ENCODE results near the gene DLGAP4.

The DLGAP4 gene

GRCh38 chr20:36411861-36412454 lies 105.8 kb downstream of the DLGAP4 start:
- DNase-seq (ENCODE audit: low spot score), result no peak

- DNase-seq (ENCODE audit: low spot score), result no peak
Observed at GRCh38 chr20:36415475-36416002, 109.4 kb downstream of the DLGAP4 start.

DNA sequence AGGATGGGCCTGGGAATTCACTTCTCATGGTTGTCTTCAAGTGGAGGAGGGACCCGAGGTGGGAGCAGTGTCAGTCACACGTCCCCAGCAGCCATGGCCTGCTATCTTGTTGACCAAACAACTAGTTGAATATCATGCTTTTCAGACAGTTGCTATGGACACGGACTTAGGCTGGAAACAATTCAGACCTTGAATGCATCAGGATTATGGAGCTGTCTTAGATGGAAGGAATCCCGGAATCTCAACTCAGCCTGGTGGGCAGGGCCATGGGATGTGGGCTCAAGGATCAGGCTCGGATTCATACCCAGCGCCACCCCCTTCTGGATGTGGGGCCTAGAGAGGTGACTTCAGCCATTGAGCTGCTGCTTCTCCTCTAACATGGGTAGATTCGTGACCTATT lies 112.6 kb downstream of the DLGAP4 start:
- no peak for DNase-seq (ENCODE audit: low spot score)

- no peak for DNase-seq (ENCODE audit: low spot score)
Observed at GRCh38 chr20:36421641-36422040, 115.5 kb downstream of the DLGAP4 start.

GRCh38 chr20:36424314-36424713 lies 118.2 kb downstream of the DLGAP4 start:
- DNase-seq (ENCODE audit: low spot score), result no peak

GRCh38 chr20:36425166-36425565 lies 119.0 kb downstream of the DLGAP4 start:
- DNase-seq (ENCODE audit: low spot score), result no peak

DNA sequence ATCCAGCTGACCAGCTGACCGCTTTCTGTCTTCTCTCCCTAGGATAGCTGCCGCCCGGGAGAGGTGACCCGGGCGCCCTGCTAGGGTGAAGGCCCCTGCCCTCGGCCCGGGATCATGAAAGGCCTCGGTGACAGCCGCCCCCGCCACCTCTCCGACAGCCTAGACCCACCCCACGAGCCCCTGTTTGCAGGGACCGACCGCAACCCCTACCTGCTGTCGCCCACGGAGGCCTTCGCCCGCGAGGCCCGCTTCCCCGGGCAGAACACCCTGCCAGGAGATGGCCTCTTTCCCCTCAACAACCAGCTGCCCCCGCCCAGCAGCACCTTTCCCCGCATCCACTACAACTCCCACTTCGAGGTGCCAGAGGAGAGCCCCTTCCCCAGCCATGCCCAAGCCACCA lies 125.5 kb downstream of the DLGAP4 start:
- no peak for DNase-seq (ENCODE audit: low spot score)

GRCh38 chr20:36432096-36432495 lies 126.0 kb downstream of the DLGAP4 start:
- no peak for DNase-seq (ENCODE audit: low spot score)

GRCh38 chr20:36434383-36434782 lies 128.2 kb downstream of the DLGAP4 start:
- DNase-seq (ENCODE audit: low spot score), result no peak

DNA sequence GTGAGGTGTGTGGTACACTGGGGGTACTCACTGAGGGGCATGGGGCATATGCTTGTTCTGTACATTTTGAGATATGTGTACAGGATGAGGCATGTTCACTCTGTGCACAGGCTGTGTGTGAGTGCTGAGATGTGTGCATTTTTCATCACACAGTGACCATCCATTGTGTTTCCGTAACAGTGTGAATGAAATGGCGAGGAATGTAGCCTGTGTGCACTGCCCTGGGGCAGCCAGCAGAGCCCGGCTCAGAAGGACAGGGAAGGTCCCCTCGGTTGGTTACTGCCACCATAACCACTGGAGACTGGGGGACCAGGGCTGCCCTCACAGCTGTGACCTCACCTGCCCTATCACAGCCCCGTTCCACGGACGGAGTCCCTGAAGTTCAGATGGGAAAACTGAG lies 129.0 kb downstream of the DLGAP4 start:
- DNase-seq (ENCODE audit: low spot score), result no peak

DNA sequence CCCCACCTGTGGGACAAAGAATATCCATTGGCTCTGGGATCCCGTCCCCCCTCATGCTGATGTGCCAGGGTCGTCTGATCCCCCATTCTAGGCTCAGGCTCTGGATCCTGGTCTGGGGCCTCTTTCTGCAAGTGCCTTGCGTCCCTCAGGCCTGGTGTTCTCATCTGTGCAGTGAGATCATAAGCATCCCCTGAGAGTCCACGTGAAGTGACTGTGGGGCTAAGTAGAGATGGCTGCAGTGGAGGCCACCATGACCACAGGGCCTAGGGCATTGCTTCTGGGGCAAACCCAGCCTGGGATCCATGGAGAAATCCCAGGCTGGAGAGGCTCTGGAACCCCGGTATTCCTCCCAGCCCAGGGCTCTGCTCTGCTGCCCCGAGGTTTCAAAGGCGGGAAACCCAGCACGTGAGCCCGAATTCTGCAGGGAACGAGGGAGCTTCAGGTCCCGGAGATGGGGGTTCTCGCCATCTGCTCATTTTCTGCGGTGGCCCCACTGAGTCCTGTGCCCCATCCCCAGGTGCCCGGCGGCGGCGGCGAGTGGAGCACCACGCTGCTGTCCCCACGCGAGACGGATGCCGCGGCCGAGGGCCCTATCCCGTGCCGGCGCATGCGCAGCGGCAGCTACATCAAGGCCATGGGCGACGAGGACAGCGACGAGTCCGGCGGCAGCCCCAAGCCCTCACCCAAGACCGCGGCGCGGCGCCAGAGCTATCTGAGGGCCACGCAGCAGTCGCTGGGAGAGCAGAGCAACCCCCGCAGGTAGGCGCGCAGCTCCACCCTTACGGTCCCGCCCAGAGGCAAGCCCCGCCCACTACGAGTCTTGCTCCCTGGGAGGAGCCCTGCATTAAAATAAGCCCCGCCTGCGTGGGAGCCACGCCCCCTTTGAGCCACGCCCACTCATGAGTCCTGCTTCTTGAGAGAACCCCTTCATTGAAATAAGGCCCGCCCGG lies 129.7 kb downstream of the DLGAP4 start:
- peak; percentile 85 for DNase-seq (ENCODE audit: low spot score)

- DNase-seq (ENCODE audit: low spot score), result peak; percentile 63
Observed at GRCh38 chr20:36439040-36439730, 133.0 kb downstream of the DLGAP4 start.

- DNase-seq (ENCODE audit: low spot score), result no peak
Observed at GRCh38 chr20:36439731-36440072, 133.6 kb downstream of the DLGAP4 start.

DNA sequence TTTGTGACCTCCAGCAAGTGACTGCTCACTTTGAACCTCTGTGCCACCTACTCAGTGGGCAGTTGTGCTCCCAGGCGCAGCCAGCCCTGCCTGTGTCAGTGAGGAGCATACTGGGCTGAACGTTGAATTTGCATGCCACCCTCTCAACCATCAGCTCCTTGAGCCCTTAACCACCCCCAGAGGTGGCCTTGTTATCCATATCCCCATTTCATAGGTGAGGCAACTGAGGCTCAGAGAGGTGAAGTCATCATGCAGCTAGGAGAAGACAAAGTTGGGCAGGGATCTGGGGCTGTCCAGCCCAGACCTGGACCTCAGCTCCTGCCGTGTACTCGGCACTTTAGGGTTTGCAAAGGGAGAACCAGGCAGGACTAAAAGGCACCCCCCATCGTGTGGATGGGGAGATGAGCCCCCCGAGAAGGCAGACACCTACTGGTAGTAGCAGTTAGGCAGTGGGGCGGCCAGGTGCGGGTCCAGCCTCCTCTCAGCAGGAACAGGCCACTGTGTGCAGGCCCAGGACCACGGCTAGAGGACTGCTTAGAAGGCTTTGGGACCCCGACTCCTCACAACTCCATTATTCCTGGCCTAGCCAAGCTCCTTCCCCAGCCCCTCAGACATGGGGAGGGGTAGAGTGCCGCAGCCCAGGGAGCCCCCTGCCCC lies 134.4 kb downstream of the DLGAP4 start:
- DNase-seq (ENCODE audit: low spot score), result no peak

DNA sequence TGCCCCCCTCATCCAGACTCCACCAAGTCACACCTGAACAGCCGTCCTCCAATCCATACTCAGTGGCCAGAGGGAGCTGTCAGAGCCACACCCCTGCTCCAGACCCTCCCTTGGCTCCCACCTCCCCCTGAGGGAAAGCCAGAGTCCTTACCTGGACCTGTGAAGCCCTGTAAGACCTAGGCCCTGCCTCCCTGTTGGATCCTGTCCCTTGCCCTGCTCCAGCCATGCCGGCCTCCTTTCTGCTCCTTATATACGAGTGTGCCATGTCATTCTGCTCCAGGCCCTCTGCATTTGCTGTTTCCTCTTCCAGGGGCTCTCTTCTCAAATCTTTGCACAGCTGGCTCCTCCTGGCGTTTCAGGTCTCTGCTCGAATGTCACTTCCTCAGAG lies 134.9 kb downstream of the DLGAP4 start:
- no peak for DNase-seq (ENCODE audit: low spot score)

DNA sequence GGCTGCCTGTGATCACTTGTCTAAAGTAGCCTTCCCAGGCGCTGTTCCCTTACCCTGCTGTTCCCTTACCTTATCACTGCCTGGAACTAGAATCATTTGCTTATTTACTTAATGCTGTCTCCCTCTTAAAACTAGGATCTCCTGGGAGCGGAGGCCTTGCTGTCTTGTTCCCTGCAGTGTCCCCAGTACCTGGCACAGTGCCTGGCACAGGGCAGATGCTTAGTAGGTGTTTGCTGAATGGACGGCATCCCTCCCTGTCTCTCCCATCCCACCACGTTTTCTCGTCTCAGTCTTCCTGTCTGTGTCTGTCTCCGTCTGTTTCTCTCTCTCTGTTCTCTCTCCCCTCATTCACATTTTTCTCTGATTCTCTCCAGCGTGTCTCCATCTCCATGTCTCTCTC lies 135.3 kb downstream of the DLGAP4 start:
- DNase-seq (ENCODE audit: low spot score), result no peak

GRCh38 chr20:36445847-36446246 lies 139.7 kb downstream of the DLGAP4 start:
- no peak for DNase-seq (ENCODE audit: low spot score)

DNA sequence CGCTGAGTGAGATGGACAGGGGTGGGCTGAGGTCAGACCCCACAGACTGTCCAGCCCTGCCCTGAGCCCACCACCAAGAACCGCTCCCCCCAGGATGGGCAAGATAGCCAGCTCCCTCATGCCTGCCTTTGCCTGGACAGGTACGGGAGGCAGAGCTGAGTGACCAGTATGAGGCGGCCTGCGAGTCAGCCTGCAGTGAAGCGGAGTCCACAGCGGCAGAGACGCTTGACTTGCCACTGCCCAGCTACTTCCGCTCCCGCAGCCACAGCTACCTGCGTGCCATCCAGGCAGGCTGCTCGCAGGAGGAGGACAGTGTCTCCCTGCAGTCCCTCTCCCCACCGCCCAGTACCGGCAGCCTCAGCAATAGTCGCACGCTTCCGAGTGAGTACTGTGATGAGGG lies 140.4 kb downstream of the DLGAP4 start:
- no peak for DNase-seq (ENCODE audit: low spot score)

- no peak for DNase-seq (ENCODE audit: low spot score)
Observed at GRCh38 chr20:36447101-36447500, 141.0 kb downstream of the DLGAP4 start.

- no peak for DNase-seq (ENCODE audit: low spot score)
Observed at GRCh38 chr20:36449663-36450062, 143.5 kb downstream of the DLGAP4 start.

DNA sequence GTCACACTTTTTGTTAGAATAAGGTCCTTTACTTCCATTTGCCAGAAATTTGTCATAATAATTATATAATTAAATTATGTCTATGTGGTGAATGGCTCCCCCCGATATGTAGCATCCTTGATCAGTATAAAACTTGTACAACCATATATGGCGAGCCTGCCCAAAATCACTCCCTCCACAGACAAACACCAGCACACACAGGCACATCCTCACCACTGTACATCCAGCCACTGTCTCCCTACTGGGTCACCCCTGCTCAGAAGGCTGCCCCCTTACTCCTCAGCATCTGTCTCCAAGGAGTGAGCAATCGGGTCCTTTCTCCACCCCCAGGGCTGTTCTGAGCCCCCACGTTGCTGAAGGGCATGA lies 148.2 kb downstream of the DLGAP4 start:
- no peak for DNase-seq (ENCODE audit: low spot score)

- DNase-seq (ENCODE audit: low spot score), result no peak
Observed at GRCh38 chr20:36454698-36455427, 148.7 kb downstream of the DLGAP4 start.
